GM06990 (cell line): Measurements from ENCODE around the gene DNAI2.

Experiments
- DNase-seq: peaks from one replicate; pipeline ENCODE4 v3.0.0-alpha.2; 2011; ENCODE audit not compliant: insufficient read length; ENCODE audit errors: extremely low read depth
- H3K27me3 ChIP-seq: replicated peaks from 2 replicates; pipeline ENCODE4 v1.6.0; 2011; ENCODE audit warnings: low read length; ENCODE audit not compliant: control insufficient read depth, insufficient read depth
- H3K36me3 ChIP-seq: 2 replicates; pipeline ENCODE4 v1.5.1; 2011; ENCODE audit warnings: low read length; ENCODE audit not compliant: control insufficient read depth, insufficient read depth
- H3K4me3 ChIP-seq: replicated peaks from 2 replicates; pipeline ENCODE4 v1.5.1; 2011; ENCODE audit warnings: low read depth, mild to moderate bottlenecking, control low read depth, low read length
- TF ChIP-seq, protein P1 (sequence below): IDR thresholded peaks from 2 replicates; pipeline ENCODE4 v1.5.1; 2011; ENCODE audit warnings: low read length, control low read depth, mild to moderate bottlenecking, inconsistent platforms; ENCODE audit not compliant: insufficient read depth, poor library complexity, severe bottlenecking

The DNAI2 gene

DNA sequence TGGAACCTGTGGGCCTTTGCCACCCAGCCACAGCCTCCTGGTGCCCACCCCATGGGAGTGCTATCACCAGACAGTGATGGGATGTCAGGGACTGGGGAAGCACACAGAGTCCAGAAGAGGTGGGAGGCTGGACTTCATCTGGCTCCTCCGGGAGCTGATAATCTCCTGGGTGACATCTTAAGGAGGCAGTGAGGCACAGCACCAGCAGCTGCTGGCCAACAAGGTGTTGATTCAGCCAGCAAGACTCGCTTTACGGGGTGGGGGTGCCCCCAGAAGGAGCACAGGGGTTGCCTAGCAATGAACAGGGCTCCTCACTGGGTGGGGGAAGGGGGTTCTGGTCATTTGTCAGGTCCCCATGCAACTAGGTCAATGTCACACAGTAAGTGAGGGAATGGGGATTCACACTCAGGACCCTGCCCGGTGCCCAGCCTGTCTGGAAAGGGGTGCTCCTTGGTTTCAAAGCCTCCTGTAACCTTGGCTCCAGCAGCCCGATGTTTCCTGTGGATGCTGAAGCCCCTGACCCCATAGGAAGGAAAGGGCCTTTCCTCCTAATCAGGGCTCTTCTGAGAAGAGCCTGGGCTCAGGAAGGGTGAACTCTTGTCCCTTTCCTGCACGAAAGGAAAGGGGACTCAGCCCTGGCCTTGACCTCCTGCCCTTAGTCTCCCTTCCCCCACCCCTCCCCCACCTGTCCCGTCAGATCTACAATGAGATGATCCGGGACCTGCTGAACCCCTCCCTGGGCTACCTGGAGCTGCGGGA is 69.7 kb downstream of the DNAI2 start:
- no peaks in the 10 kb centered on the region for H3K36me3 ChIP-seq
- TF ChIP-seq, protein P1, sequence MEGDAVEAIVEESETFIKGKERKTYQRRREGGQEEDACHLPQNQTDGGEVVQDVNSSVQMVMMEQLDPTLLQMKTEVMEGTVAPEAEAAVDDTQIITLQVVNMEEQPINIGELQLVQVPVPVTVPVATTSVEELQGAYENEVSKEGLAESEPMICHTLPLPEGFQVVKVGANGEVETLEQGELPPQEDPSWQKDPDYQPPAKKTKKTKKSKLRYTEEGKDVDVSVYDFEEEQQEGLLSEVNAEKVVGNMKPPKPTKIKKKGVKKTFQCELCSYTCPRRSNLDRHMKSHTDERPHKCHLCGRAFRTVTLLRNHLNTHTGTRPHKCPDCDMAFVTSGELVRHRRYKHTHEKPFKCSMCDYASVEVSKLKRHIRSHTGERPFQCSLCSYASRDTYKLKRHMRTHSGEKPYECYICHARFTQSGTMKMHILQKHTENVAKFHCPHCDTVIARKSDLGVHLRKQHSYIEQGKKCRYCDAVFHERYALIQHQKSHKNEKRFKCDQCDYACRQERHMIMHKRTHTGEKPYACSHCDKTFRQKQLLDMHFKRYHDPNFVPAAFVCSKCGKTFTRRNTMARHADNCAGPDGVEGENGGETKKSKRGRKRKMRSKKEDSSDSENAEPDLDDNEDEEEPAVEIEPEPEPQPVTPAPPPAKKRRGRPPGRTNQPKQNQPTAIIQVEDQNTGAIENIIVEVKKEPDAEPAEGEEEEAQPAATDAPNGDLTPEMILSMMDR: no peak
- no peaks in the 10 kb centered on the region; the same call in none of the 2 replicates for H3K27me3 ChIP-seq
- DNase-seq: no peak
- H3K4me3 ChIP-seq: no peak overlapping the region

DNA sequence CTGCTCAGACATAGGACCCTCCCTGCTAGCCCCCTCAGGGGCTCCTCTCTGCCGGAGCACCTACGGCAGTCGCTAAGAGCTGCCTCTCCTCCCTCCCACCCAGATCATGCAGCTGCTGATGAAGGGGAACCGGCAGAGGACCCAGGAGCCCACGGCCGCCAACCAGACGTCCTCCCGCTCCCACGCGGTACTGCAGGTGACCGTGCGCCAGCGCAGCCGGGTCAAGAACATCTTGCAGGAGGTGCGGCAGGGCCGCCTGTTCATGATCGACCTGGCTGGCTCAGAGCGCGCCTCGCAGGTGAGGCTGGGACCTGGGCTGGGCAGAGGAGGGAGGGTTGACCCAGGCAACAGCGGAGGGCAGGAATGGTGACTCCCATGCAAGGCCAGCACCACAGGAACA is 70.6 kb downstream of the DNAI2 start:
- TF ChIP-seq, protein P1: no peak
- DNase-seq: no peak
- Histone ChIP-seq H3K27me3 (no peaks in the 10 kb centered on the region; the same call in none of the 2 replicates), H3K36me3 (no peaks in the 10 kb centered on the region), H3K4me3 (no peak overlapping the region)

DNA sequence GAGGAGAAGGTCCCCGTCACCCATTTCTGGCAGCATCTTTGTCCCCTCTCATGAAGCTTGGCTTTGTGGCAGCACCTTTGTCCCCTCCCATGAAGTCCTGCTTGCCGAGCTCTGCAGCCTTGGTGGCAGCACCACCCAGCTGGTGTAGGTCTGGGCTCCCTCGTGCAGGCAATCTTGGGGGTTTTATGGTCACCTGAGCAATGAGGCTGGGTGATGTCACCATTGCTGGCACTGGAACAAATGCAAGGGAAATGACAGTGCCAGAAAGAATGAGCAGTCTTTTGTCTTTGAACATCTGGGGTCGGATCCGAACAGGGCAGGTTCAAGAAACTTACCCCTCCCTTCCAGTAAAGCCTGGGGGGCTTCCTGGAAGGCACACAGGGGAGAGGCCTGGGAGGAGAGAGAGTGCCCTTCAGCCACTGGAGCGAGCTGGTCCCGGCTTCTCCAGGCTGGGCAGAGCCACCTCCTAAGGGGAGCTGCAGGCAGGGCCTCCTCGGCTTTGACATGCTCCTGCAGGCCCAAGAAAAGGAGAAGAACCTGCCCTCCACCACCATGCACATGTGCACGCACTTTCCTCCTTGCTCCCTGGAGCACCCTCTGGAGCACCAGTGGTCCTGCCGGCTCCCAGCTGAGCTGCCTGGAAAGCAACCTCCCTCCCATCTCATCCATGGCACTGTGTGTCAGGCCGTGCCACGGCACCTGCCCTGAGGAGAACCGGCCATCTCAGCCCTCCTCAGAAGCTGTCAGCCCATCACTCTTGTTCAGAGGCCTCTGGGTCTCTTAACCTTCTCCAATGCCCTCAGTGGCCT is 71.6 kb downstream of the DNAI2 start:
- no peaks in the 10 kb centered on the region; the same call in none of the 2 replicates for H3K27me3 ChIP-seq
- no peak for DNase-seq
- H3K36me3 ChIP-seq: no peaks in the 10 kb centered on the region
- no peak overlapping the region for H3K4me3 ChIP-seq
- TF ChIP-seq, protein P1: no peak

DNA sequence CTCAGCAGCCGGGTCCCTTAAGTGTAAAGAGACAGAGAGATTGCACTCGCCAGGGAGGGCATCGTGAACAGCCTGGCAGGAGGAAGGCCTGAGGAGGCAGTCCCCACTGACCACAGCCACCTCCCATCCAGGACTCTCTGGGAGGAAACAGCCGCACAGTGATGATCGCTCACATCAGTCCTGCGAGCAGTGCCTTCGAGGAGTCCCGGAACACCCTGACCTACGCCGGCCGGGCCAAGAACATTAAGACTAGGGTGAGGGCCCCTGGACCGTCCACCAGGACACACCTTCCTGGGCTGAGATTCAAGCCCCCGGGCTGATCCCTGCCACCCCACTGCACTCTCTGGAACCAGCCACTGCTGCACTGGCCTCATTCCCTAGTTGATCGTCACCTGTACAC is 73.6 kb downstream of the DNAI2 start:
- TF ChIP-seq, protein P1: no peak
- H3K36me3 ChIP-seq: no peaks in the 10 kb centered on the region
- H3K27me3 ChIP-seq: no peaks in the 10 kb centered on the region; the same call in 1 of the 2 replicates
- no peak overlapping the region for H3K4me3 ChIP-seq
- DNase-seq: no peak

DNA sequence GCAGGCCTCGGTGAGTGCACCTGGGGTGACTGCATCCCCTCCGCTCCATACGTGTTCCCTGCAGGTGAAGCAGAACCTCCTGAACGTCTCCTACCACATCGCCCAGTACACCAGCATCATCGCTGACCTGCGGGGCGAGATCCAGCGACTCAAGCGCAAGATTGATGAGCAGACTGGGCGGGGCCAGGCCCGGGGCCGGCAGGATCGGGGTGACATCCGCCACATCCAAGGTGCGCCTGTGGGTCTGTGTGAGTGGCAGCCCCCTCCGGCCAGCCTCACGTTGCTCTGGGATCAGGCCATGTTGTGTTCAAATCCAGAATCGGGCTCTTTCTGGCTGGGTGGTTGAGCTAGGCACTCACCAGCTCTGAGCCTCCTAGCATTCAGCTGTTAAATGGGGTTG is 75.1 kb downstream of the DNAI2 start:
- no peak for DNase-seq
- Histone ChIP-seq H3K27me3 (no peaks in the 10 kb centered on the region; the same call in 1 of the 2 replicates), H3K4me3 (no peak overlapping the region), H3K36me3 (no peaks in the 10 kb centered on the region)
- TF ChIP-seq, protein P1: no peak
